ENCODE data around the gene AIP. TPM values are rescaled to one million over a fixed set of nuclear protein-coding genes. Genes with fewer than 3 reads are reported as not detected.

AIP gene
- total and polyA plus RNA-seq, 7 donors, result 71.2 to 120 (median 103) TPM

DNA sequence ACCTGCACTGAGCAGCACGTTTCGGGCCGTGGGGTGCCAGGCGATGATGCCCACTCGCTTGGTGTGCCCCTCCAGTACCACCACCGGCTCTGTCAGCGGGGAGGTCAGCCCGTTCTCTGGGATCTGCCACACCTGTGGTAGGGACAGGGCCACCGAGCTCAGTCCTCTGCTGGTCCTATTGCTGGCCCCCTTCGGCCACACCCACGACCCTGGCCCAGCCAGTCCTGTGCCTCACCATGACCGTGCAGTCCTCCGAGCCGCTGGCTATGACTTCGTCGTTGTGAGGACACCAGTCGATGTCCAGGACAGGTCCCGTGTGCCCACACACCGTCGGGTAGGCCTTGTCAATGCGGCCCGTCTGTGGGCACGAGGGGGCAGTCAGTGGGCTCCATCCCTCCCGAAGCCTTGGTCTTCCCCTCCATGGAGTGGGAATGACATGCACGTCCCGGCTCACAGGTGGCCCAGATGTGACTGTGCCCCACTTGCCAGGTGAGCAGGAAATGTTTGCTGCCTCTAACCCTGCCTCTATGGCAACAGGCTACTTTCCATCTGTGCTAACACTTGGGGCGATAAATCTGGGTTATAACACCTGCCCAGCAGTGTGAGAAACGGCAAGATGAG, 41.0 kb upstream of the AIP start:
- H3K36me3 ChIP-seq, result peaks cover 0 to 48% (median 18%) of the 10 kb centered on the region in 4 donors
- H3K4me3 ChIP-seq, result no peak overlapping the region
- peaks cover 0 to 35% (median 24%) of the 10 kb centered on the region in 4 donors for H3K4me1 ChIP-seq
- 78 to 83% methylated on average over 28 of the region's 28 CpGs for WGBS, 2 donors
- intact Hi-C loops (cut with DNase I), result no loop called here
- no peaks in the 10 kb centered on the region for H3K27me3 ChIP-seq
- H3K9me3 ChIP-seq, result no peaks in the 10 kb centered on the region
- H3K27ac ChIP-seq, result peak overlapping the region in 3 of 4 donors; percentile 95 to 98 (median 96)
- no peak for DNase-seq
- TF ChIP-seq, protein P1, sequence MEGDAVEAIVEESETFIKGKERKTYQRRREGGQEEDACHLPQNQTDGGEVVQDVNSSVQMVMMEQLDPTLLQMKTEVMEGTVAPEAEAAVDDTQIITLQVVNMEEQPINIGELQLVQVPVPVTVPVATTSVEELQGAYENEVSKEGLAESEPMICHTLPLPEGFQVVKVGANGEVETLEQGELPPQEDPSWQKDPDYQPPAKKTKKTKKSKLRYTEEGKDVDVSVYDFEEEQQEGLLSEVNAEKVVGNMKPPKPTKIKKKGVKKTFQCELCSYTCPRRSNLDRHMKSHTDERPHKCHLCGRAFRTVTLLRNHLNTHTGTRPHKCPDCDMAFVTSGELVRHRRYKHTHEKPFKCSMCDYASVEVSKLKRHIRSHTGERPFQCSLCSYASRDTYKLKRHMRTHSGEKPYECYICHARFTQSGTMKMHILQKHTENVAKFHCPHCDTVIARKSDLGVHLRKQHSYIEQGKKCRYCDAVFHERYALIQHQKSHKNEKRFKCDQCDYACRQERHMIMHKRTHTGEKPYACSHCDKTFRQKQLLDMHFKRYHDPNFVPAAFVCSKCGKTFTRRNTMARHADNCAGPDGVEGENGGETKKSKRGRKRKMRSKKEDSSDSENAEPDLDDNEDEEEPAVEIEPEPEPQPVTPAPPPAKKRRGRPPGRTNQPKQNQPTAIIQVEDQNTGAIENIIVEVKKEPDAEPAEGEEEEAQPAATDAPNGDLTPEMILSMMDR (IDR thresholded peaks at IDR 0.05), result no peak
- no peak for TF ChIP-seq POLR2AphosphoS5 (IDR thresholded peaks at IDR 0.05)
- no peak for TF ChIP-seq POLR2A (IDR thresholded peaks at IDR 0.05)

- Histone ChIP-seq H3K4me3 (peak overlapping the region; percentile 80 to 95 (median 86)), H3K27me3 (no peaks in the 10 kb centered on the region), H3K9me3 (no peaks in the 10 kb centered on the region), H3K36me3 (peaks cover 0 to 42% (median 16%) of the 10 kb centered on the region in 4 donors), H3K27ac (peak overlapping the region; percentile 95 to 98 (median 96)), H3K4me1 (peaks cover 0 to 31% (median 21%) of the 10 kb centered on the region in 4 donors)
- TF ChIP-seq, protein P1 (IDR thresholded peaks at IDR 0.05), result no peak
- TF ChIP-seq POLR2A (IDR thresholded peaks at IDR 0.05), result no peak
- TF ChIP-seq POLR2AphosphoS5 (IDR thresholded peaks at IDR 0.05), result no peak
- TF ChIP-seq EP300 (IDR thresholded peaks at IDR 0.05), result no peak
- WGBS, 2 donors, result 27 to 45% methylated on average over 45 of the region's 45 CpGs
- intact Hi-C loops (cut with DNase I), result loop anchor here (1.0 kb wide), 2 partner anchors 14 to 22 kb away; partner anchors contain the start of gene RPS6KB2
- no peak for DNase-seq
Measured at GRCh38 chr11:67442504-67443404, 40.1 kb upstream of the AIP start.

GRCh38 chr11:67445515-67445914, 37.3 kb upstream of the AIP start:
- peaks cover 0 to 18% (median 10%) of the 10 kb centered on the region in 4 donors for H3K36me3 ChIP-seq
- DNase-seq, result no peak
- H3K27ac ChIP-seq, result no peak overlapping the region
- no peaks in the 10 kb centered on the region for H3K9me3 ChIP-seq
- H3K4me3 ChIP-seq, result no peak overlapping the region
- WGBS, 2 donors, result 86 to 89% methylated on average over 5 of the region's 5 CpGs
- TF ChIP-seq POLR2A (IDR thresholded peaks at IDR 0.05) (no peak), POLR2AphosphoS5 (IDR thresholded peaks at IDR 0.05) (no peak), EP300 (IDR thresholded peaks at IDR 0.05) (no peak)
- TF ChIP-seq, protein P1 (IDR thresholded peaks at IDR 0.05), result no peak
- intact Hi-C loops (cut with DNase I), result no loop called here
- peaks cover 0 to 24% (median 15%) of the 10 kb centered on the region in 4 donors for H3K4me1 ChIP-seq
- H3K27me3 ChIP-seq, result no peaks in the 10 kb centered on the region

- H3K36me3 ChIP-seq, result no peaks in the 10 kb centered on the region
- TF ChIP-seq POLR2AphosphoS5 (IDR thresholded peaks at IDR 0.05) (no peak), EP300 (IDR thresholded peaks at IDR 0.05) (no peak), POLR2A (IDR thresholded peaks at IDR 0.05) (no peak)
- TF ChIP-seq, protein P1 (IDR thresholded peaks at IDR 0.05), result no peak
- no peak for DNase-seq
- H3K9me3 ChIP-seq, result no peaks in the 10 kb centered on the region
- 90 to 96% methylated on average over 7 of the region's 7 CpGs for WGBS, 2 donors
- no peaks in the 10 kb centered on the region for H3K27me3 ChIP-seq
- H3K4me1 ChIP-seq, result peaks cover 0 to 9% (median 3%) of the 10 kb centered on the region in 4 donors
- H3K27ac ChIP-seq, result no peak overlapping the region
- intact Hi-C loops (cut with DNase I), result no loop called here
- H3K4me3 ChIP-seq, result no peak overlapping the region
Measured at GRCh38 chr11:67448220-67448609, 34.6 kb upstream of the AIP start.
